Loucy (cell line): ENCODE results near the gene PDE8B.

ENCODE experiments used
- H2AFZ ChIP-seq: fragments of 200-600 bp; sonication (generic); 2 replicates; pipeline ENCODE4 v1.6.0; 2016; ENCODE audit warnings: antibody characterized with exemption, mild to moderate bottlenecking, low read length, moderate library complexity
- H3F3A ChIP-seq: fragments of 200-600 bp; 2 replicates; pipeline ENCODE4 v1.6.0; 2016; ENCODE audit warnings: antibody characterized with exemption, low read depth, mild to moderate bottlenecking
- H3K27me3 ChIP-seq: fragments of 200-600 bp; sonication (generic); 2 replicates; pipeline ENCODE4 v1.6.1; 2014; ENCODE audit warnings: low read length, mild to moderate bottlenecking; ENCODE audit not compliant: insufficient read depth, poor library complexity, severe bottlenecking
- H3K36me3 ChIP-seq: fragments of 200-600 bp; sonication (generic); 2 replicates; pipeline ENCODE4 v1.6.1; 2016; ENCODE audit warnings: low read length; ENCODE audit not compliant: insufficient read depth
- H3K4me1 ChIP-seq: fragments of 200-600 bp; sonication (generic); 2 replicates; pipeline ENCODE4 v1.5.1; 2014; ENCODE audit warnings: low read length, mild to moderate bottlenecking; ENCODE audit not compliant: insufficient read depth, poor library complexity, severe bottlenecking
- H3K4me2 ChIP-seq: fragments of 200-600 bp; sonication (generic); 2 replicates; pipeline ENCODE4 v1.6.0; 2014; ENCODE audit warnings: antibody characterized with exemption, low read length, low read depth, mild to moderate bottlenecking; ENCODE audit not compliant: poor library complexity, severe bottlenecking
- H3K4me3 ChIP-seq: fragments of 200-600 bp; sonication (generic); 2 replicates; pipeline ENCODE4 v1.5.1; 2014; ENCODE audit warnings: low read length, mild to moderate bottlenecking, mixed read lengths; ENCODE audit not compliant: poor library complexity, severe bottlenecking
- H3K79me2 ChIP-seq: fragments of 200-600 bp; sonication (generic); 2 replicates; pipeline ENCODE4 v1.6.1; 2014; ENCODE audit warnings: low read length; ENCODE audit not compliant: insufficient read depth
- H3K9ac ChIP-seq: fragments of 200-600 bp; sonication (generic); 2 replicates; pipeline ENCODE4 v1.6.0; 2014; ENCODE audit warnings: mild to moderate bottlenecking, low read depth, low read length, moderate library complexity; ENCODE audit not compliant: poor library complexity, severe bottlenecking
- H3K9me2 ChIP-seq: fragments of 200-600 bp; sonication (generic); replicated peaks from 2 replicates; pipeline ENCODE4 v1.6.1; 2016; ENCODE audit warnings: low read depth, low read length, mixed read lengths
- H3K9me3 ChIP-seq: fragments of 200-600 bp; sonication (generic); 2 replicates; pipeline ENCODE4 v1.6.1; 2014; ENCODE audit warnings: mild to moderate bottlenecking, antibody characterized with exemption, low read length, low read depth; ENCODE audit not compliant: insufficient read depth
- H4K20me1 ChIP-seq: fragments of 200-600 bp; sonication (generic); 2 replicates; pipeline ENCODE4 v1.6.0; 2014; ENCODE audit warnings: antibody characterized with exemption, low read length, mild to moderate bottlenecking; ENCODE audit not compliant: insufficient read depth, poor library complexity, severe bottlenecking
- CTCF ChIP-seq: fragments of 200-600 bp; sonication (generic); conservative IDR thresholded peaks from 2 replicates; pipeline ENCODE4 v1.5.1; 2014; ENCODE audit warnings: mild to moderate bottlenecking, antibody characterized with exemption, low read length
- EZH2phosphoT487 ChIP-seq: fragments of 200-600 bp; IDR thresholded peaks from 2 replicates; pipeline ENCODE4 v1.6.1; 2018; ENCODE audit warnings: antibody characterized with exemption, mild to moderate bottlenecking, moderate library complexity, borderline replicate concordance

Gene PDE8B

GRCh38 chr5:77444356-77444755, 233.9 kb downstream of the PDE8B start:
- no peaks in the 10 kb centered on the region for H3F3A ChIP-seq
- no peaks in the 10 kb centered on the region for H3K4me1 ChIP-seq
- H3K79me2 ChIP-seq = no peaks in the 10 kb centered on the region
- no peaks in the 10 kb centered on the region for H3K9me2 ChIP-seq
- no peak overlapping the region for H2AFZ ChIP-seq
- peaks cover 31% of the 10 kb centered on the region; the same call in 1 of the 2 replicates for H3K36me3 ChIP-seq
- H3K9ac ChIP-seq = no peak overlapping the region
- H4K20me1 ChIP-seq = no peaks in the 10 kb centered on the region
- H3K4me2 ChIP-seq = no peak overlapping the region
- H3K4me3 ChIP-seq = no peak overlapping the region
- no peaks in the 10 kb centered on the region for H3K9me3 ChIP-seq
- no peak for TF ChIP-seq CTCF
- TF ChIP-seq EZH2phosphoT487 = no peak
- H3K27me3 ChIP-seq = no peaks in the 10 kb centered on the region

DNA sequence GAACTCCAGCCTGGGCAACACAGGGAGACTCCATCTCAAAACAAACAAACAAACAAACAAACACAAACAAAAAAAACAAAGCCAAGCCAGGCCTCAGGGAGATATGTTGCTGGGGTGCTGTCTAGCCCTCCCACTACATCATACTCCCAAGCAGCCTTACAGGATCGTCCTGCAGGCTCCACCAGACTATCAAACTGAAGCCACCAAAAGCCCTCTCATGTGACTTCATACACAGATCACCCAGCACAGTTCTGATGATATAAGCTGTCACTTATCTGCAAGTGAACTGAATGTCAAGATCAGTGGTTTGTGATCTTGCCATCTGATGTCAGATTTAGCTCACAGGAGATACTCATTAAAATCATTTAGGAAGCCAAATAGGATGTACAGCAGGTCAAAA, 238.4 kb downstream of the PDE8B start:
- no peak overlapping the region for H3K4me3 ChIP-seq
- H3K9me3 ChIP-seq = no peaks in the 10 kb centered on the region
- no peaks in the 10 kb centered on the region for H3F3A ChIP-seq
- H3K79me2 ChIP-seq = no peaks in the 10 kb centered on the region
- no peaks in the 10 kb centered on the region for H3K9me2 ChIP-seq
- H3K27me3 ChIP-seq = no peaks in the 10 kb centered on the region
- H3K9ac ChIP-seq = no peak overlapping the region
- no peak overlapping the region for H3K4me2 ChIP-seq
- H3K4me1 ChIP-seq = no peaks in the 10 kb centered on the region
- H4K20me1 ChIP-seq = no peaks in the 10 kb centered on the region
- no peak overlapping the region for H2AFZ ChIP-seq
- TF ChIP-seq CTCF (no peak), EZH2phosphoT487 (no peak)
- H3K36me3 ChIP-seq = peaks cover 29% of the 10 kb centered on the region; the same call in 1 of the 2 replicates

- no peak for TF ChIP-seq CTCF
- no peak for TF ChIP-seq EZH2phosphoT487
- Histone ChIP-seq H3K9me3 (no peaks in the 10 kb centered on the region), H3K4me2 (no peak overlapping the region), H3K4me1 (no peaks in the 10 kb centered on the region), H3K36me3 (peaks cover 29% of the 10 kb centered on the region; the same call in 1 of the 2 replicates), H4K20me1 (no peaks in the 10 kb centered on the region), H3K4me3 (no peak overlapping the region), H3F3A (no peaks in the 10 kb centered on the region), H2AFZ (no peak overlapping the region), H3K79me2 (no peaks in the 10 kb centered on the region), H3K27me3 (no peaks in the 10 kb centered on the region), H3K9ac (no peak overlapping the region), H3K9me2 (no peaks in the 10 kb centered on the region)
These were observed 238.8 kb downstream of the PDE8B start for GRCh38 chr5:77449277-77449676.
